Nephron (organoid): Measurements from ENCODE around the gene JPH2.
A peak's percentile ranks its signal among the peaks of the same experiment; 100 is the strongest.
"Not testable (repeated sequence)": the region's sequence is repeated elsewhere in the genome, so short reads cannot be mapped to it uniquely, and the experiment has no call there.

Experiments used
- H3K27ac Mint-ChIP-seq, 3 experiments: 2 replicates each; pipeline ENCODE4 v1.8.0; 2020; ENCODE audit warnings: mixed read lengths in 3 of 3, mild to moderate bottlenecking in 2 of 3, moderate library complexity in 1 of 3
- H3K27me3 Mint-ChIP-seq: 2 replicates; pipeline ENCODE4 v1.8.0; 2021; ENCODE audit warnings: low read depth, mild to moderate bottlenecking, moderate library complexity, mixed read lengths
- H3K36me3 Mint-ChIP-seq: 2 replicates; pipeline ENCODE4 v1.8.0; 2020; ENCODE audit warnings: low read depth, mixed read lengths
- H3K4me1 Mint-ChIP-seq: 2 replicates; pipeline ENCODE4 v1.8.0; 2020; ENCODE audit warnings: mixed read lengths
- H3K4me3 Mint-ChIP-seq, 3 experiments: 2 replicates each; pipeline ENCODE4 v1.8.0; 2020; ENCODE audit warnings: mild to moderate bottlenecking in 3 of 3, mixed read lengths in 3 of 3, moderate library complexity in 2 of 3
- H3K9me3 Mint-ChIP-seq: 2 replicates; pipeline ENCODE4 v1.8.0; 2020; ENCODE audit warnings: mixed read lengths
- CTCF ChIP-seq, 3 experiments: fragments of 200-600 bp; sonication (generic); IDR thresholded peaks; one replicate each; pipeline ENCODE4 v1.5.0; 2021; ENCODE audit warnings: antibody characterized with exemption in 3 of 3; ENCODE audit not compliant: unreplicated experiment in 3 of 3

Gene JPH2

GRCh38 chr20:44135012-44135412 lies 52.0 kb downstream of the JPH2 start:
- Mint-ChIP-seq H3K36me3 (no peaks in the 10 kb centered on the region), H3K4me3 (no peak overlapping the region), H3K27ac (peak overlapping the region; percentile 32 to 70 (median 66)), H3K27me3 (no peaks in the 10 kb centered on the region), H3K9me3 (no peaks in the 10 kb centered on the region), H3K4me1 (peaks cover 56% of the 10 kb centered on the region)
- no peak for TF ChIP-seq CTCF (IDR thresholded peaks at IDR 0.05; ENCODE audit: unreplicated experiment in 3 of 3)

GRCh38 chr20:44133424-44133823 lies 53.6 kb downstream of the JPH2 start:
- H3K27me3 Mint-ChIP-seq, result no peaks in the 10 kb centered on the region
- H3K36me3 Mint-ChIP-seq, result no peaks in the 10 kb centered on the region
- H3K9me3 Mint-ChIP-seq, result no peaks in the 10 kb centered on the region
- no peak overlapping the region for H3K27ac Mint-ChIP-seq
- TF ChIP-seq CTCF (IDR thresholded peaks at IDR 0.05; ENCODE audit: unreplicated experiment in 3 of 3), result no peak
- peaks cover 52% of the 10 kb centered on the region for H3K4me1 Mint-ChIP-seq
- H3K4me3 Mint-ChIP-seq, result no peak overlapping the region

DNA sequence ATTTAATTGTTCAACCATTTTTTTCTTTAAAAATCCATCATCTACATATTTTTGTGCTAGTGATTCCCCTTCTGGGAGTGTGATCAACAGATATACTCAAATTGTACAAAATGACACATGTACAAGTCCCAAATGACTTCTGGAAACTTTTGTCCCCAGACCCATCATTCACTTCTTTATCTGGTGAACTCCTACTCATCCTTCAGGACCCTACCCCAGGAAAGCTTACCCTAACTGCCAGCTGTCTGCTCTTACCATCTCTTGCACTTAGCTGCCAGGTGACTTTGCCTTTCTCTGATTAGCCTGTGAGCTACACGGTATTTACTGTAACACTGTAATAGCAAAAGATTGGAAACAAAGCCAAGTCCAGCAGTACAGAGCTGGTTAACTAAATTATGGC lies 55.3 kb downstream of the JPH2 start:
- no peak for TF ChIP-seq CTCF (IDR thresholded peaks at IDR 0.05; ENCODE audit: unreplicated experiment in 3 of 3)
- peaks cover 44% of the 10 kb centered on the region for H3K4me1 Mint-ChIP-seq
- peaks cover 4% of the 10 kb centered on the region for H3K27me3 Mint-ChIP-seq
- no peak overlapping the region for H3K4me3 Mint-ChIP-seq
- H3K36me3 Mint-ChIP-seq, result no peaks in the 10 kb centered on the region
- peak overlapping the region in 1 of 3 experiments; percentile 6 for H3K27ac Mint-ChIP-seq
- H3K9me3 Mint-ChIP-seq, result no peaks in the 10 kb centered on the region

GRCh38 chr20:44129911-44130718 lies 56.9 kb downstream of the JPH2 start:
- H3K36me3 Mint-ChIP-seq, result no peaks in the 10 kb centered on the region
- H3K27me3 Mint-ChIP-seq, result peaks cover 4% of the 10 kb centered on the region
- H3K4me3 Mint-ChIP-seq, result no peak overlapping the region
- peak overlapping the region; percentile 6 to 38 (median 13) for H3K27ac Mint-ChIP-seq
- peaks cover 31% of the 10 kb centered on the region for H3K4me1 Mint-ChIP-seq
- no peak for TF ChIP-seq CTCF (IDR thresholded peaks at IDR 0.05; ENCODE audit: unreplicated experiment in 3 of 3)
- no peaks in the 10 kb centered on the region for H3K9me3 Mint-ChIP-seq

DNA sequence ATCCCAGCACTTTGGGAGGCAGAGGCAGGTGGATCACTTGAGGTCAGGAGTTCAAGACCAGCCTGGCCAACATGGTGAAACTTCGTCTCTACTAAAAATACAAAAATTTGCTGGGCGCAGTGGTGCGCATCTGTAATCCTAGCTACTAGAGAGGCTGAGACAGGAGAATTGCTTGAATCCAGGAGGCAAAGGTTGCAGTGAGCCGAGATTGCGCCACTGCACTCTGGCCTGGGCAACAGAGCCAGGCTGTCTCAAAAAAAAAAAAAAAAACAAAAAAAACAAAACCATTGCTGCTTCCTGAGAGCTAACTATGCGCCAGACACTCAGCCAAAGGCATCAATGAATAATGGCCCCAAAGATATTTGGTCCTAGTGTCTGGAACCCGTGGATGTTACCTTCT lies 57.7 kb downstream of the JPH2 start:
- H3K27me3 Mint-ChIP-seq, H3K9me3 Mint-ChIP-seq, H3K36me3 Mint-ChIP-seq, H3K4me3 Mint-ChIP-seq: not testable (repeated sequence)
- H3K27ac Mint-ChIP-seq, result peak overlapping the region in 2 of 3 experiments; percentile 13 to 38
- H3K4me1 Mint-ChIP-seq, result peaks cover 28% of the 10 kb centered on the region

DNA sequence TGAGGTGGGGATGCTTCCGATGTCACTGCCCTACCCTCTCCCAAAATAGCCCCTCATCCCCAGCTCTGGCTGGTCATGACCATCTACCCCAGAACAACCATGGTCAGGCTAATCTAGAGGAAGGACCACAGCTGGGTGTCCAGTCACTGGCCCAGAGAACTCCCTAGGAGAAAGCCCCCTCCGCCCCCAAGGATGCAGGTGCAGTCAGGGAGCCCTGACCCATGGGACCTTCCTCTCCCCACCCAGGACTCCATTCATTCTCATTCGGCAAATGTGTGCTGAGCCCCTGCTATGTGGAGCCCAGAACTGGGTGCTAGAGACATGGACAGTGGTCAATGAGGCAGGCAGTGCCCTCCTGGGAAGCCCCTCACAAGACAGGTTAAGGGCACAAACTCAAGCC lies 60.5 kb downstream of the JPH2 start:
- TF ChIP-seq CTCF (IDR thresholded peaks at IDR 0.05; ENCODE audit: unreplicated experiment in 3 of 3), result no peak
- Mint-ChIP-seq H3K4me3 (no peak overlapping the region), H3K27ac (no peak overlapping the region), H3K27me3 (peaks cover 4% of the 10 kb centered on the region), H3K4me1 (peaks cover 26% of the 10 kb centered on the region), H3K36me3 (no peaks in the 10 kb centered on the region), H3K9me3 (no peaks in the 10 kb centered on the region)
